KOPT-K1 (cell line): ENCODE measurements around the gene RAD51B.

Experiments
- H3K27ac ChIP-seq: fragments of 200-600 bp; sonication (generic); 2 replicates; pipeline ENCODE4 v1.5.1; 2016; ENCODE audit warnings: antibody characterized with exemption, mild to moderate bottlenecking, low read depth, low read length; ENCODE audit not compliant: poor library complexity, severe bottlenecking
- H3K36me3 ChIP-seq: fragments of 200-600 bp; sonication (generic); 2 replicates; pipeline ENCODE4 v1.5.1; 2017; ENCODE audit warnings: antibody characterized with exemption, mild to moderate bottlenecking, low read length, moderate library complexity; ENCODE audit not compliant: insufficient read depth
- H3K9me3 ChIP-seq: fragments of 200-600 bp; sonication (generic); 2 replicates; pipeline ENCODE4 v1.5.1; 2017; ENCODE audit warnings: antibody characterized with exemption, low read length, mild to moderate bottlenecking; ENCODE audit not compliant: insufficient read depth, poor library complexity, severe bottlenecking

The RAD51B gene

GRCh38 chr14:68386950-68387779 lies 567.6 kb downstream of the RAD51B start:
- Histone ChIP-seq H3K9me3 (no peaks in the 10 kb centered on the region), H3K27ac (no peak overlapping the region), H3K36me3 (no peaks in the 10 kb centered on the region)

- Histone ChIP-seq H3K27ac (no peak overlapping the region), H3K9me3 (no peaks in the 10 kb centered on the region), H3K36me3 (no peaks in the 10 kb centered on the region)
Observed at GRCh38 chr14:68389943-68390342, 570.4 kb downstream of the RAD51B start.

GRCh38 chr14:68390741-68391140 lies 571.2 kb downstream of the RAD51B start:
- Histone ChIP-seq H3K27ac (no peak overlapping the region), H3K36me3 (no peaks in the 10 kb centered on the region), H3K9me3 (no peaks in the 10 kb centered on the region)

GRCh38 chr14:68391311-68392014 lies 571.9 kb downstream of the RAD51B start:
- Histone ChIP-seq H3K36me3 (no peaks in the 10 kb centered on the region), H3K9me3 (no peaks in the 10 kb centered on the region), H3K27ac (no peak overlapping the region)

- Histone ChIP-seq H3K27ac (no peak overlapping the region), H3K9me3 (no peaks in the 10 kb centered on the region), H3K36me3 (no peaks in the 10 kb centered on the region)
Observed at GRCh38 chr14:68392393-68393141, 573.0 kb downstream of the RAD51B start.

GRCh38 chr14:68393259-68393658 lies 573.7 kb downstream of the RAD51B start:
- Histone ChIP-seq H3K36me3 (no peaks in the 10 kb centered on the region), H3K9me3 (no peaks in the 10 kb centered on the region), H3K27ac (no peak overlapping the region)

- no peak overlapping the region for H3K27ac ChIP-seq
- H3K9me3 ChIP-seq, result no peaks in the 10 kb centered on the region
- H3K36me3 ChIP-seq, result no peaks in the 10 kb centered on the region
Observed at GRCh38 chr14:68394118-68394763, 574.7 kb downstream of the RAD51B start.

GRCh38 chr14:68394764-68395143 lies 575.2 kb downstream of the RAD51B start:
- Histone ChIP-seq H3K36me3 (no peaks in the 10 kb centered on the region), H3K9me3 (no peaks in the 10 kb centered on the region), H3K27ac (no peak overlapping the region)

GRCh38 chr14:68395604-68396003 lies 576.0 kb downstream of the RAD51B start:
- Histone ChIP-seq H3K9me3 (no peaks in the 10 kb centered on the region), H3K36me3 (no peaks in the 10 kb centered on the region), H3K27ac (no peak overlapping the region)

- H3K9me3 ChIP-seq, result no peaks in the 10 kb centered on the region
- H3K36me3 ChIP-seq, result no peaks in the 10 kb centered on the region
- H3K27ac ChIP-seq, result no peak overlapping the region
Observed at GRCh38 chr14:68396461-68396860, 576.9 kb downstream of the RAD51B start.

- no peaks in the 10 kb centered on the region for H3K9me3 ChIP-seq
- no peaks in the 10 kb centered on the region for H3K36me3 ChIP-seq
- H3K27ac ChIP-seq, result no peak overlapping the region
Observed at GRCh38 chr14:68397371-68397811, 577.8 kb downstream of the RAD51B start.

GRCh38 chr14:68397822-68398221 lies 578.2 kb downstream of the RAD51B start:
- Histone ChIP-seq H3K9me3 (no peaks in the 10 kb centered on the region), H3K36me3 (no peaks in the 10 kb centered on the region), H3K27ac (no peak overlapping the region)

- no peak overlapping the region for H3K27ac ChIP-seq
- no peaks in the 10 kb centered on the region for H3K9me3 ChIP-seq
- no peaks in the 10 kb centered on the region for H3K36me3 ChIP-seq
Observed at GRCh38 chr14:68398370-68398769, 578.8 kb downstream of the RAD51B start.

- Histone ChIP-seq H3K9me3 (no peaks in the 10 kb centered on the region), H3K36me3 (no peaks in the 10 kb centered on the region), H3K27ac (no peak overlapping the region)
Observed at GRCh38 chr14:68399971-68400370, 580.4 kb downstream of the RAD51B start.

GRCh38 chr14:68401317-68401716 lies 581.7 kb downstream of the RAD51B start:
- Histone ChIP-seq H3K36me3 (no peaks in the 10 kb centered on the region), H3K9me3 (no peaks in the 10 kb centered on the region), H3K27ac (no peak overlapping the region)
